GM12892 (cell line): Measurements from ENCODE around the gene SMG7.

Experiments
- POLR2AphosphoS5 ChIP-seq: IDR thresholded peaks from 2 replicates; pipeline ENCODE4 v1.6.1; 2011; ENCODE audit warnings: low read depth, low read length, control low read depth
- TAF1 ChIP-seq: IDR thresholded peaks from 2 replicates; pipeline ENCODE4 v1.6.1; 2011; ENCODE audit warnings: low read depth, mild to moderate bottlenecking, control low read depth, low read length, borderline replicate concordance

GRCh38 chr1:183480971-183481441, 8.7 kb downstream of the SMG7 start:
- TF ChIP-seq POLR2AphosphoS5 (no peak), TAF1 (no peak)
